GM12878 (cell line): ENCODE results near the gene STEAP4.

ENCODE experiments used
- CREB1 ChIP-seq: IDR thresholded peaks from 2 replicates; pipeline ENCODE4 v1.6.1; 2012; ENCODE audit warnings: low read depth, mild to moderate bottlenecking, inconsistent platforms
- EP300 ChIP-seq, 2 experiments: fragments of 150-350 bp in 1 of 2; IDR thresholded peaks; 2 replicates each; pipeline ENCODE4 v1.6.1; 2011 to 2012; ENCODE audit warnings: low read depth in 2 of 2, low read length in 2 of 2, borderline replicate concordance in 1 of 2, improper control_type of control experiment in 1 of 2, inconsistent platforms in 1 of 2; ENCODE audit not compliant: control insufficient read depth in 1 of 2
- TF ChIP-seq, protein P1 (sequence below), 3 experiments: IDR thresholded peaks in 2 of 3; conservative IDR thresholded peaks in 1 of 3; 2 replicates each; pipeline ENCODE4 v1.5.1; 2011; ENCODE audit warnings: low read depth in 3 of 3, low read length in 3 of 3, mild to moderate bottlenecking in 3 of 3, control low read depth in 2 of 3, moderate library complexity in 2 of 3, inconsistent platforms in 1 of 3, mixed read lengths in 1 of 3; ENCODE audit not compliant: control insufficient read depth in 2 of 3, insufficient read depth in 1 of 3; ENCODE audit errors: extremely low read depth in 1 of 3

DNA sequence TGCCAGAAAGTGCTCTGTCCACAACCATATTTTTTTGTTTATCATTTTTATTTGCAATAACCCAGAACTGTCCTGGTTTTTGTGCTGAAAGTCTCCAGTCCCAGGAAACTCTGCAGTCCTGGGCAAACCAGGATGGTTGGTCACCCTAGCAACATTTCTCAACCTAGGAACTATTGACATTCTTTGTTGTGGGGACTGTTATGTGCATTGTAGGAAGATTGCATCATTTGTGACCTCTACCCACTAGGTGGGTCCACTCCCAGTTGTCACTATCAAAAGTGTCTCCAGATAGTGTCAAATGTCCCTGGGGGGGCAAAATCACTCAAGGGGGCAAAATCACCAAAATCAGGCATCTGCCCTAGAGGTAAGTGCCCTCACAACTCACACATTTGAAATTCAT is 72.9 kb downstream of the STEAP4 start:
- TF ChIP-seq, protein P1, sequence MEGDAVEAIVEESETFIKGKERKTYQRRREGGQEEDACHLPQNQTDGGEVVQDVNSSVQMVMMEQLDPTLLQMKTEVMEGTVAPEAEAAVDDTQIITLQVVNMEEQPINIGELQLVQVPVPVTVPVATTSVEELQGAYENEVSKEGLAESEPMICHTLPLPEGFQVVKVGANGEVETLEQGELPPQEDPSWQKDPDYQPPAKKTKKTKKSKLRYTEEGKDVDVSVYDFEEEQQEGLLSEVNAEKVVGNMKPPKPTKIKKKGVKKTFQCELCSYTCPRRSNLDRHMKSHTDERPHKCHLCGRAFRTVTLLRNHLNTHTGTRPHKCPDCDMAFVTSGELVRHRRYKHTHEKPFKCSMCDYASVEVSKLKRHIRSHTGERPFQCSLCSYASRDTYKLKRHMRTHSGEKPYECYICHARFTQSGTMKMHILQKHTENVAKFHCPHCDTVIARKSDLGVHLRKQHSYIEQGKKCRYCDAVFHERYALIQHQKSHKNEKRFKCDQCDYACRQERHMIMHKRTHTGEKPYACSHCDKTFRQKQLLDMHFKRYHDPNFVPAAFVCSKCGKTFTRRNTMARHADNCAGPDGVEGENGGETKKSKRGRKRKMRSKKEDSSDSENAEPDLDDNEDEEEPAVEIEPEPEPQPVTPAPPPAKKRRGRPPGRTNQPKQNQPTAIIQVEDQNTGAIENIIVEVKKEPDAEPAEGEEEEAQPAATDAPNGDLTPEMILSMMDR (IDR thresholded peaks at IDR 0.05 in 2 of 3, conservative IDR thresholded peaks at IDR 0.05 in 1 of 3; ENCODE audit: control insufficient read depth in 2 of 3, extremely low read depth in 1 of 3, insufficient read depth in 1 of 3, low read depth in 3 of 3, low read length in 3 of 3): no peak
- TF ChIP-seq EP300 (IDR thresholded peaks at IDR 0.05; ENCODE audit: borderline replicate concordance in 1 of 2, control insufficient read depth in 1 of 2, low read depth in 2 of 2, low read length in 2 of 2) (no peak), CREB1 (no peak)
